ENCODE results near the gene CYP2S1.
"Not testable (repeated sequence)": the region's sequence is repeated elsewhere in the genome, so short reads cannot be mapped to it uniquely, and the experiment has no call there.

The CYP2S1 gene

DNA sequence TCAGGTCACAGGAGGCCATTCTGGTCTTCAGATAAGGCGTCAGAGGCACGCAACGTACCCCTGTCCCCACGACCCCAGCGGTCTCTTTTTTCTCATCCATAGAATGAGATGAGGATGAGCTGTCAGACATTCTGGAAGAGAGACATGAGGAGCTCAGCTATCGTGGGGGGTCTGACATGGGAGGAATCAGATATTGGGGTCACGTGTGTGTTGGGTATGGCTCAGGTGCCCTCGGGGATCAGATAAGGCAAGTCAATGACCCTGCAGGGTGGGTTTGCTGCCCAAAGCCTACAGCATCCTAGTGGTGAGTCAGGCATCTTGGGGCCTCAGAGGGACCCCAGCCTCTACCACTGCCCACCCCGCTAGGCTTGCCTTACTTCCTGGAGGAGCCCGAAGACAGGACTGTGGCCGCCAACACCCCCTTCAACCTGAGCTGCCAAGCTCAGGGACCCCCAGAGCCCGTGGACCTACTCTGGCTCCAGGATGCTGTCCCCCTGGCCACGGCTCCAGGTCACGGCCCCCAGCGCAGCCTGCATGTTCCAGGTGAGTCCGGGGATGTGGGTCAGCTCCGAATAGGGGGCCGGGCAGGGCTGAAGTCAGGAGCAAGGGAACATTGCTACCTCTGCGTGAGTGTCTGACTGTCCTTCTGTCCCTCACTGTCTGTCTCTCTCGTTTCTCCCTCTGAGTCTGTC, 28.6 kb downstream of the CYP2S1 start:
- Histone ChIP-seq H3K9ac (ENCODE audit: low read depth, low read length) (no peak overlapping the region), H3K27me3 (ENCODE audit: control insufficient read depth, insufficient read depth, low read length) (no peaks in the 10 kb centered on the region), H3K4me1 (ENCODE audit: control insufficient read depth, insufficient read depth, low read length) (peaks cover 12% of the 10 kb centered on the region), H3K4me3 (ENCODE audit: low read depth, low read length) (no peak overlapping the region), H3K9me3 (ENCODE audit: control insufficient read depth, insufficient read depth, low read length) (no peaks in the 10 kb centered on the region), H3K36me3 (ENCODE audit: control insufficient read depth, insufficient read depth, low read length) (peaks cover 12% of the 10 kb centered on the region)

DNA sequence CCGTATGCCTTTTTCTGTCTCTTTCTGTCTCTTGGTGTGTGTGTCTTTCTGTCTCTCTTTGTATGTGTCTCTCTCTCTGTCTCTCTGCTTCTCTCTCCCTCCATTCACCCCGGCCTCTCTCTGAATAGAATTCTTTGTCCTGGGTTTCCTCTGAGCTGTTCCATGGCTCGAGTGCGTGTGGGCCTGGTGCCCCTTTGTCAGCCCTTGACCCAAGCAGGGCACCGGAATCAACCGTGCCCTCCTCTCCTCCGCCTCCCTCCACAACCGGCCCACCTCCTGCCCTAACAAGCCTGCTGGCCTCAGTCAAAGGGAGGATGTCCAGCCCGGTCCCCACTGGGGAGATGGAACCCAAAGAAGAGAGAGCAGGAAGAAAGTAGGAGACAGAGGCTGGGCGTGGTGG, 29.2 kb downstream of the CYP2S1 start:
- Histone ChIP-seq H3K9ac (ENCODE audit: low read depth, low read length) (no peak overlapping the region), H3K4me3 (ENCODE audit: low read depth, low read length) (no peak overlapping the region), H3K36me3 (ENCODE audit: control insufficient read depth, insufficient read depth, low read length) (peaks cover 12% of the 10 kb centered on the region), H3K27me3 (ENCODE audit: control insufficient read depth, insufficient read depth, low read length) (no peaks in the 10 kb centered on the region), H3K4me1 (ENCODE audit: control insufficient read depth, insufficient read depth, low read length) (peaks cover 12% of the 10 kb centered on the region), H3K9me3 (ENCODE audit: control insufficient read depth, insufficient read depth, low read length) (no peaks in the 10 kb centered on the region)

DNA sequence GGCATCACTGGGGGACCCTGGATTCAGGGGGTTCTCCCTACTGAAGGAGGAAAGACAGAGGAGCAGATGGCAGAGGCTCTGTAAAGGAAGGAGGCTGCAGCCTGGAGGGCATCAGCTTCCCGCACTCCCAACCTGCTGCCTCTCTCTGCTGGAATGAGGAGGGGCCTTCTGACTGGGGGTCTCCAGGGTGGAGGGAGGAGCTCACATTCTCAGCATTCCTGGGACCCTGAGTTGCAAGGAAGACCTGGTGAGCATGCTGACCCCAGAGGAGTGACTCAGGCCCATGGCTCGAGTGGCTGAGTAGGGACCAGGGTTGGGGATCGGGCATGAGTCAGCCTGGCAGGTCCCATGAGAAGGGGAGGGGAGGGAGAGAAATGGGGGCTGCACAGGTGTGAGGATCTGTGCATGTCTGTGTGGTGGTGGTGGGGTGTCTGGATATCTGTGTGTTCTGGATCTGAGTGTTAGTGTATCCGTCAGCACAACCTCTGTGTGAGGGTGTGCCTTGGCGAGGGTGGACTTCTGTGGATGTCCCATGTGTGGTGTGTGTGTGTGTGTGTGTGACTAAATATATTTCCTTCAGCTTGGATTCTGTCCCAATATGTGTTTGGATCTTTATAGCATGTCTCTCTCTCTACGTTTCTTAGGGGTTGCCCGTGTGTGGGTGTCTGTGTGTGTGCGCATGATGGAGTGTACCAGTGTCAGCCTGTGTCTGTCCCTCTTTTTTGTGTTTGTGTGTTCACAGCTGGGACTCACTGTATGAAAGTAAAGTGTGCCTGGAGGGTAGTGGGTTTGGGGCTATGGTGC, 30.6 kb downstream of the CYP2S1 start:
- no peaks in the 10 kb centered on the region for H3K27me3 ChIP-seq (ENCODE audit: control insufficient read depth, insufficient read depth, low read length)
- H3K36me3 ChIP-seq (ENCODE audit: control insufficient read depth, insufficient read depth, low read length): peaks cover 12% of the 10 kb centered on the region
- no peak overlapping the region for H3K9ac ChIP-seq (ENCODE audit: low read depth, low read length)
- no peaks in the 10 kb centered on the region for H3K9me3 ChIP-seq (ENCODE audit: control insufficient read depth, insufficient read depth, low read length)
- H3K4me3 ChIP-seq (ENCODE audit: low read depth, low read length): no peak overlapping the region
- H3K4me1 ChIP-seq (ENCODE audit: control insufficient read depth, insufficient read depth, low read length): peaks cover 12% of the 10 kb centered on the region

DNA sequence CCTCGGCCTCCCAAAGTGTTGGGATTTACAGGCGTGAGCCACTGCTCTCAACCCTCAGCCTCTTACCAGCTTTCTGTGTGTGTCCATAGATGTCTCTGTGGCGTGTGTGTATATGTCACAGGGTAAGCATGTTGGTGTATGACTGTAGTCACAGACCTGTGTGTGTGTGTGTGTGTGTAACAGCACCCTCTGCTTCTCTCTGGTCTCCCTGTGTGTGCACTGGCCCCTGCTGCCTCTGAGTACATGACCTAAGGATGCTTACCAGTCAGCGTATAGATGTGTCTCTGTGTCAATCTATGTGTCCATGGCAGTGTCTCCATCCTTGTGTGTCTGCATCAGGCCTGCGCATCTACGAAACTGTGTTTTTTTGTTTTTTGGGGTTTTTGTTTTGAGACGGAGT, 31.6 kb downstream of the CYP2S1 start:
- Histone ChIP-seq H3K9me3 (ENCODE audit: control insufficient read depth, insufficient read depth, low read length) (no peaks in the 10 kb centered on the region), H3K36me3 (ENCODE audit: control insufficient read depth, insufficient read depth, low read length) (peaks cover 12% of the 10 kb centered on the region), H3K4me3 (ENCODE audit: low read depth, low read length) (no peak overlapping the region), H3K9ac (ENCODE audit: low read depth, low read length) (no peak overlapping the region), H3K27me3 (ENCODE audit: control insufficient read depth, insufficient read depth, low read length) (no peaks in the 10 kb centered on the region), H3K4me1 (ENCODE audit: control insufficient read depth, insufficient read depth, low read length) (peaks cover 12% of the 10 kb centered on the region)

DNA sequence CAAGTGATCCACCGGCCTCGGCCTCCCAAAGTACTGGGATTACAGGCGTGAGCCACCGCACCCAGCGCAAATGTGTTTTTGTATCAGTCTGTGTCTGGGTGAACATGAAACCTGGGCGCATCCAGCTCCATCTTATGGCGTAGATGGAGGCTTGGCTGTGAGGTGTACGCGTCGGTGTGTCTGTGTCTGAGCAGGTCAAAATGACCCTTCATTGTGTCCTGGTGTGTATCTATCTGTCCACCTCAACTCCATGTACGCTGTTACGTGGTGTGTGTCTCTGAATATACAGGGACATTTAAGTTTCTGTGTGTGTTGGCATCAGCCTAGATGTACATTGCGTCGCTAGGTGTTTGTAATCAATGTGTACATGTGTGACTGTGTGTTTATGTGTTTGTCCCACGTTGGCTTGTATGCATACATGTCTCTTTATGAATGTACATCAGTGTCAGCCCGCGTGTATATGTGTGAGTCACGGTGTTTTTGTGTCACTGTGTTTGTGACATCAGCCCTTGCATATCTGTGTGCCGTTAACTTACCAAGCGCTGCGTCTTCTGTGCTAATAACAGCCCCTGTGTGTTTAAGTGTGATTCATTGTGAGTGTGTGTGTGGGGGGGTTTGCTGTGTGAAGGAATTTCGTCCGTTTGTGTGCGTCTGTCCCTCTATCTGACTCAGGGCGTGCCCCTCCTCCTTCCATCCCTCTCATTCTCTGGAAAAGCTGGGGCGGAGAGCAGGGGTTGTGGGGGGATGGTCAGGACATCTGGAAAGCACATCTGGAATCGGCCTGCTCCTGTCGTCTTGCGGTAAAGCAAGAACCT, 32.4 kb downstream of the CYP2S1 start:
- Histone ChIP-seq H3K36me3 (ENCODE audit: control insufficient read depth, insufficient read depth, low read length) (peaks cover 12% of the 10 kb centered on the region), H3K27me3 (ENCODE audit: control insufficient read depth, insufficient read depth, low read length) (no peaks in the 10 kb centered on the region), H3K9me3 (ENCODE audit: control insufficient read depth, insufficient read depth, low read length) (no peaks in the 10 kb centered on the region), H3K4me1 (ENCODE audit: control insufficient read depth, insufficient read depth, low read length) (peaks cover 12% of the 10 kb centered on the region), H3K9ac (ENCODE audit: low read depth, low read length) (peak overlapping the region; percentile 13), H3K4me3 (ENCODE audit: low read depth, low read length) (peak overlapping the region; percentile 57)

DNA sequence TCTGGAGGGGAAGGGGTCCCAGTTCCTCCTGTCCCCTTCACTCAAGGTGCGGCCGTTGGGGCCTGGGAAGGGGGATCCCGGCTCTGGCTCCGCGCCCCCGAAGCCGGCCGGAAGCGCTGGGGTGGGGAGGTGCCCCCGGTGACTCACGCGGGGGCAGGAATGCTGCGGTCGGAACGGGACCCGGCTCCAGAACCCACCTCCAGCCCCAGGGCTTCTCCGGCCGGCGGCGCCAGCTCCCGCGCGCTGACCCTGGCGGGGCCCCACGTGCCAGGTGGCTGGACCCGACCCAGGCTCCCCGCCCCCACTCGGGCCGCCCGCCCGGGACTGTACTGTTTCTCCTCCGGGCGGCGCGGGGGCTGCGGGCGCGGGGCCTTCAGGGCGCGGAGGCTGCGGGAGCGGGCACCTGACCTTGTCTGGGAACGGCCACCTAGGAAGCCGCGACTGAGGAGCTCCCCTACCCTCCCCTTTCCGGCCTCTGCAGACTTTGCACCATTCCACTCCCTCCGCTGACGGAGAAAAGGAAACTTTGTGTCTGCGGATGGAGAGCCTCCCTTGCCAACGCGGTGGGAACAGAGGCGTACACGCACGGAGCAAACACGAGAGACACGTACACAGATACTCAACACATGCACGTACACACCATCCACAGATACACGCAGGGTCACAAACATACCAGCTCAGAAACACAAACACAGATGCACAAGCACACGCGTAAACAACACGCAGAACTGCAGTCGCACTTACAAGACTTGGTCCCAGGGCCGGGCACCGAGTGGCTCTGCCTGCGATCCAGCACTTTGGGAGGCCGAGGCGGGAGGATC, 33.2 kb downstream of the CYP2S1 start:
- H3K4me3 ChIP-seq (ENCODE audit: low read depth, low read length): peak overlapping the region; percentile 57
- peaks cover 5% of the 10 kb centered on the region for H3K36me3 ChIP-seq (ENCODE audit: control insufficient read depth, insufficient read depth, low read length)
- H3K27me3 ChIP-seq (ENCODE audit: control insufficient read depth, insufficient read depth, low read length): no peaks in the 10 kb centered on the region
- no peaks in the 10 kb centered on the region for H3K9me3 ChIP-seq (ENCODE audit: control insufficient read depth, insufficient read depth, low read length)
- peaks cover 12% of the 10 kb centered on the region for H3K4me1 ChIP-seq (ENCODE audit: control insufficient read depth, insufficient read depth, low read length)
- H3K9ac ChIP-seq (ENCODE audit: low read depth, low read length): peak overlapping the region; percentile 56

DNA sequence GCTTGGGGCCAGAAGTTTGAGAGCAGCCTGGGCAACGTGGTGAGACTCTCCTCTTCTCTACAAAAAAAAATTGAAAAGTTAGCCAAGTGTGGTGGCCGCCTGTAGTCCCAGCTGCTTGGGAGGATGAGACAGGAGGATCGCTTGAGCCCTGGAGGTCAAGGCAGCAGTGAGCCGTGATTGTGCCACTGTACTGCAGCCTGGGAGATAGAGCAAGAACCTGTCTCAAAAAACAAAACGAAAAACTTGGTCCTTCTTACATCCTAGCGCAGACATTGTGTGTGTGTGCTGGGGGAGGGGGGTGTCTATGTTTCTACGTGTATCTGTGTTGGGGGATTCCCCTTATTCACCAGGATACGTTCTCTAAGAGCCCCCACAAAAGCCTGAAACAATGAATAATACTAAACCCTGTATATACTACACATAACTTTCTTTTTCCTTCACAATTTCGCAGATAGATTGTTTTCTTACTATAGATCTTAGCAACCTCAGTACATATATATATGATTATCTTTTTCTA, 33.9 kb downstream of the CYP2S1 start:
- Histone ChIP-seq H3K36me3 (ENCODE audit: control insufficient read depth, insufficient read depth, low read length) (peaks cover 2% of the 10 kb centered on the region), H3K9ac (ENCODE audit: low read depth, low read length) (no peak overlapping the region), H3K4me3 (ENCODE audit: low read depth, low read length) (peak overlapping the region; percentile 57), H3K27me3 (ENCODE audit: control insufficient read depth, insufficient read depth, low read length) (no peaks in the 10 kb centered on the region), H3K4me1 (ENCODE audit: control insufficient read depth, insufficient read depth, low read length) (peaks cover 12% of the 10 kb centered on the region), H3K9me3 (ENCODE audit: control insufficient read depth, insufficient read depth, low read length) (no peaks in the 10 kb centered on the region)

DNA sequence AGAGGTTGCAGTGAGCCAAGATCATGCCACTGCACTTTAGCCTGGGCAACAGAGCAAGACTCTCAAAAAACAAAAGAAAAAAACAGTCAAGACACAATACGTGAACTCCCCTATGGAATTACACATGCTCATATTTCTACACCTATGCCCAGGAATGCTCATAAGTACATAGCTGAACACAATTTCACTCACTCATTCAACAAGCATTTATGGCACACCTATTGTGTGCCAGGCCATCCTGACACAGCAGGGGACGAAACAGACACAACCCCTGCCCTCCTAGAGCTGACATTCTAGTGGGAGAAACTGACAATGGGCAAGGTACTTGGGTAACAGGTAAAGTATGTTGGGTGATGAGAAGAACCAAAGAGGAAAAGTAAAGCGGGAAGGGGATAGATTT, 35.5 kb downstream of the CYP2S1 start:
- Histone ChIP-seq H3K9me3 (ENCODE audit: control insufficient read depth, insufficient read depth, low read length) (no peaks in the 10 kb centered on the region), H3K4me1 (ENCODE audit: control insufficient read depth, insufficient read depth, low read length) (peaks cover 8% of the 10 kb centered on the region), H3K4me3 (ENCODE audit: low read depth, low read length) (no peak overlapping the region), H3K9ac (ENCODE audit: low read depth, low read length) (no peak overlapping the region), H3K27me3 (ENCODE audit: control insufficient read depth, insufficient read depth, low read length) (no peaks in the 10 kb centered on the region), H3K36me3 (ENCODE audit: control insufficient read depth, insufficient read depth, low read length) (no peaks in the 10 kb centered on the region)

DNA sequence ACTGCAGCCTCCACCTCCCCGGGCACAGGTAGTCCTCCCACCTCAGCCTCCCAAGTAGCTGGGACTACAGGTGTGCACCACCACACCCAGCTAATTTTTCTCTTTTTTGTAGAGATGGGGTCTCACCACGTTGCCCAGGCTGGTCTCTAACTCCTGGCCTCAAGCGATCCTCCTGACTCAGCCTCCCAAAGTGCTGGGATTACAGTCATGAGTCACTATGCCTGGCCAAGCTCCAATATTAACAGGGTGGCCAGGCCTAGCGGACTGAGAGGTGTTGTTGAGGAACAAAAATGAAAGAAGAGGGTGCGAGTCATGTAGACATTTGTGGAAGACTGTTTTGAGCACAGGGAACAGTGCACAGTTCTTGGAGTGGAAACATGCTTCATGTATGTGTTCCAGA, 36.3 kb downstream of the CYP2S1 start:
- H3K4me3 ChIP-seq (ENCODE audit: low read depth, low read length); H3K4me1 ChIP-seq (ENCODE audit: control insufficient read depth, insufficient read depth, low read length); H3K9me3 ChIP-seq (ENCODE audit: control insufficient read depth, insufficient read depth, low read length); H3K27me3 ChIP-seq (ENCODE audit: control insufficient read depth, insufficient read depth, low read length); H3K36me3 ChIP-seq (ENCODE audit: control insufficient read depth, insufficient read depth, low read length); H3K9ac ChIP-seq (ENCODE audit: low read depth, low read length): not testable (repeated sequence)

DNA sequence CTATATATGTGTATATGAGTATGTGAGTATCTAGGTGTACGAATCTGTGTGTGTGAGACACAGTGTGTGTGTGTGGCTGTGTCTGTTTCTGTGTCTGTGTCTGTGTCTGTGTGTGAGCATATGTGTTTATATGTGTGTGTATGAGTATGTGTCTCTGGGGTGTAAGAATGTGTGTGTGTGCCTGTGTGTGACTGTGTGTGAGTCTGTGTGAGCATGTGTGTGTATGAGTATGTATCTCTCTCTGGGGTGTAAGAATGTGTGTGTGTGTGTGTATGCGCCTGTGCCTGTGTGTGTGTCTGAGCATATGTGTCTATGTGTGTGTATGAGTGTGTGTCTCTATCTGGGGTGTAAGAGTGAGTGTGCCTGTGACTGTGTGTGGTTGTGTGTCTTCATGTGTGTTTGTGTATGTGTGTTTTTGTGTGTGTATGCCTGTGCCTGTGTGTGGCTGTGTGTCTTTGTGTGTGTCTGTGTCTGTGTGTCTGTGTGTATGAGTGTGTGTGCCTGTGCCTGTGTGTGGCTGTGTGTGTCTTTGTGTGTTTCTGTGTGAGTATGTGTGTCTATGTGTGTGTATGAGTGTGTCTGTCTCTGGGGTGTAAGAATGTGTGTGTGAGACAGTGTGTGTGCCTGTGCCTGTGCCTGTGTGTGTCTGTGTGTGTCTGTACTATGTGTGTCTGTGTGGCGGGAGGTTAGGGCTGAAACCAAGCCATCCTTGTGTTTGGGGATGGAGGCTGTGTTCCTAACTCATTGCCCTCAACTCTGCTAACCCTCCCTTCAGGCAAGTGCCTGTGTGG, 37.2 kb downstream of the CYP2S1 start:
- H3K27me3 ChIP-seq (ENCODE audit: control insufficient read depth, insufficient read depth, low read length): no peaks in the 10 kb centered on the region
- no peaks in the 10 kb centered on the region for H3K36me3 ChIP-seq (ENCODE audit: control insufficient read depth, insufficient read depth, low read length)
- H3K9me3 ChIP-seq (ENCODE audit: control insufficient read depth, insufficient read depth, low read length): no peaks in the 10 kb centered on the region
- no peak overlapping the region for H3K9ac ChIP-seq (ENCODE audit: low read depth, low read length)
- H3K4me1 ChIP-seq (ENCODE audit: control insufficient read depth, insufficient read depth, low read length): peaks cover 7% of the 10 kb centered on the region
- no peak overlapping the region for H3K4me3 ChIP-seq (ENCODE audit: low read depth, low read length)
